ENCODE results near the gene DENND5B.
"Not testable (repeated sequence)": the region's sequence is repeated elsewhere in the genome, so short reads cannot be mapped to it uniquely, and the experiment has no call there.

DENND5B gene

GRCh38 chr12:31586728-31587127 lies 4.2 kb downstream of the DENND5B start:
- Mint-ChIP-seq H3K36me3 (ENCODE audit: insufficient read depth) (no peaks in the 10 kb centered on the region), H3K9me3 (peaks cover 5% of the 10 kb centered on the region), H3K27me3 (peaks cover 86% of the 10 kb centered on the region), H3K4me3 (no peak overlapping the region), H3K4me1 (peaks cover 13% of the 10 kb centered on the region), H3K27ac (ENCODE audit: low read depth) (no peak overlapping the region)
- ATAC-seq (replicated peaks; ENCODE audit: extremely low read depth, poor library complexity, severe bottlenecking) (no peak), DNase-seq (ENCODE audit: low spot score in 2 of 2) (no peak)

GRCh38 chr12:31585895-31586294 lies 5.0 kb downstream of the DENND5B start:
- Mint-ChIP-seq H3K4me3 (no peak overlapping the region), H3K4me1 (peaks cover 7% of the 10 kb centered on the region), H3K27ac (ENCODE audit: low read depth) (no peak overlapping the region), H3K9me3 (peaks cover 5% of the 10 kb centered on the region), H3K36me3 (ENCODE audit: insufficient read depth) (no peaks in the 10 kb centered on the region), H3K27me3 (peaks cover 83% of the 10 kb centered on the region)
- DNase-seq (ENCODE audit: low spot score in 2 of 2) (no peak), ATAC-seq (replicated peaks; ENCODE audit: extremely low read depth, poor library complexity, severe bottlenecking) (no peak)

- ATAC-seq (replicated peaks; ENCODE audit: extremely low read depth, poor library complexity, severe bottlenecking) (no peak), DNase-seq (ENCODE audit: low spot score in 2 of 2) (no peak)
- Mint-ChIP-seq H3K4me1 (peaks cover 7% of the 10 kb centered on the region), H3K36me3 (ENCODE audit: insufficient read depth) (no peaks in the 10 kb centered on the region), H3K9me3 (peaks cover 5% of the 10 kb centered on the region), H3K27me3 (peaks cover 83% of the 10 kb centered on the region), H3K27ac (ENCODE audit: low read depth) (no peak overlapping the region), H3K4me3 (no peak overlapping the region)
Measured at GRCh38 chr12:31585271-31585670, 5.7 kb downstream of the DENND5B start.

- ATAC-seq (replicated peaks; ENCODE audit: extremely low read depth, poor library complexity, severe bottlenecking) (no peak), DNase-seq (ENCODE audit: low spot score in 2 of 2) (no peak)
- H3K4me3 Mint-ChIP-seq = no peak overlapping the region
- peaks cover 79% of the 10 kb centered on the region for H3K27me3 Mint-ChIP-seq
- peaks cover 5% of the 10 kb centered on the region for H3K9me3 Mint-ChIP-seq
- H3K4me1 Mint-ChIP-seq = peaks cover 6% of the 10 kb centered on the region
- no peaks in the 10 kb centered on the region for H3K36me3 Mint-ChIP-seq (ENCODE audit: insufficient read depth)
- no peak overlapping the region for H3K27ac Mint-ChIP-seq (ENCODE audit: low read depth)
Measured at GRCh38 chr12:31584782-31585181, 6.2 kb downstream of the DENND5B start.

DNA sequence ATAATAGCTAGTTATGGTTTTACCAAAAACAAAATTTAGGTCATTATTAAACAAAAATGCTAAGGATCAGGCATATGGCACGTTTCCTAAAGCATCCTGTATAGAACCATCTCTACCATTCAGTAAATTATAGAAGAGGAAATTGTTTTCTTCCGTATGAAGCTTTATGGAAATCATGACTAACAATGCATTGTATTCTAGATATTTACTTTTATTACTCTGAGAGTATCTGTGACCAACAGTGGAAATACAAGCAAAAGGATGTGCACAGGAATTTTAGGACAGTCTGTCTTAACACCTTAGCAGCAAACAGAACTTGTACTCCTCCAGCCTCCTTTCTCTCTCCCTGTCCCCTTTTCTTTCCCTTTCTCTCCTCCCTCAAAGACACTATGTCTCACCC lies 7.1 kb downstream of the DENND5B start:
- H3K4me1 Mint-ChIP-seq = no peaks in the 10 kb centered on the region
- DNase-seq (ENCODE audit: low spot score in 2 of 2) (no peak), ATAC-seq (replicated peaks; ENCODE audit: extremely low read depth, poor library complexity, severe bottlenecking) (no peak)
- no peak overlapping the region for H3K4me3 Mint-ChIP-seq
- H3K9me3 Mint-ChIP-seq = peaks cover 5% of the 10 kb centered on the region
- H3K27ac Mint-ChIP-seq (ENCODE audit: low read depth) = no peak overlapping the region
- H3K27me3 Mint-ChIP-seq = peaks cover 70% of the 10 kb centered on the region
- no peaks in the 10 kb centered on the region for H3K36me3 Mint-ChIP-seq (ENCODE audit: insufficient read depth)

GRCh38 chr12:31582155-31582554 lies 8.8 kb downstream of the DENND5B start:
- Mint-ChIP-seq H3K36me3 (ENCODE audit: insufficient read depth) (no peaks in the 10 kb centered on the region), H3K27me3 (peaks cover 54% of the 10 kb centered on the region), H3K27ac (ENCODE audit: low read depth) (no peak overlapping the region), H3K9me3 (no peaks in the 10 kb centered on the region), H3K4me3 (no peak overlapping the region), H3K4me1 (no peaks in the 10 kb centered on the region)
- ATAC-seq (replicated peaks; ENCODE audit: extremely low read depth, poor library complexity, severe bottlenecking) (no peak), DNase-seq (ENCODE audit: low spot score in 2 of 2) (no peak)

DNA sequence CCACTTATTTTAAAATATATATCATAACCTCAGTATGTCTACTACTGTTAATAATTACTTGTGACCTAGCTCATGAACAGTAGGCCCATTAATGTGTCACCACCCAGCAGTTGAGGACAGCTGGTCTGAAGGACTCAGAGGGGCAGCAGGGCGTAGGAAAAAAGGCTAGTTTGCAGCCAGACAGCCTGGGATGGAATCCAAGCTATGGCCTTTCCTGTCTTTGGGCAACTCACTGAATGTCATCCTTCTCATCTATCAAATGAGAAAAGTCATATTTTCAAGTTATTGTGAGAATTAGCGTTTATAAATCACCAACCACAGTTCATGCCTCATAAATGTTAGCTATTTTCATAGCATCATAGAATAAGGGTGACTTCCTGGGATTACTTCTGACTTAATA lies 12.3 kb downstream of the DENND5B start:
- DNase-seq (ENCODE audit: low spot score in 2 of 2) = no peak
- no peaks in the 10 kb centered on the region for H3K4me1 Mint-ChIP-seq
- no peak for ATAC-seq (replicated peaks; ENCODE audit: extremely low read depth, poor library complexity, severe bottlenecking)
- no peak overlapping the region for H3K27ac Mint-ChIP-seq (ENCODE audit: low read depth)
- H3K9me3 Mint-ChIP-seq = no peaks in the 10 kb centered on the region
- peaks cover 40% of the 10 kb centered on the region for H3K27me3 Mint-ChIP-seq
- no peaks in the 10 kb centered on the region for H3K36me3 Mint-ChIP-seq (ENCODE audit: insufficient read depth)
- H3K4me3 Mint-ChIP-seq = no peak overlapping the region

DNA sequence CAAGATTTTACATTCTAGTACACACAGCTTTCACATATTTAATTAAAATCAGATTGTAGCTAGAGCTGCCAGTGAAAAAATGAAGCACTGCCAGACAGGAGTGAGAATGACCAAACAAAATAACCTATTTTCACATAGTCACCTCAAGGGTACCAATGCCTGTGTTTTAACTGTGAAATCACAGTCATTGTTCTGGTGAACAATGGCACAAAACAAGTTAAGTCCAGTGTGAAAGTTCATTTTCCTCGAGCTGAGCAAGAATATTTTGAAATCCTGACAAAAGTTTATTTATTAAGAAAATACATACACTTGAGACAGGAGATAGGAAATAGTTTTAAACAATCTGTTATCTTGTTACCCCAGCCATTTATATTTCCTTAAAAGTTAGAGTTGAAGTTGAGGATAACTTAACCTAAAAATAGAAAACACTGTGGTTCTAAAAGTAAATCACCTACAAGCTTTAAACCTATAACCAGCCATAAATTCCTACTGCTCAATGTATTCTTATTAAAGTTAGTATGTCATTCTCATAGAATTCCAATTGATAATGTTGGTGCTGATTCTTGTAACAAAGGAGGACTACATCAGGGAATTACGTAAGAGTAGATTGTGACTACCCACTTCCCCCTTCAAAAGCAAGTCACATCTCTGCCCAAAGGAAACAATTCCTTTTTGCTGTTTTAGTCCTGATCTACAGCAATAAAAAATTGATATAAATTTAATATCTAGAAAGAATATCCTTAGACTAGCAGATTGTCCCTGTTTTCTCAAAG lies 15.9 kb downstream of the DENND5B start:
- peaks cover 38% of the 10 kb centered on the region for H3K27me3 Mint-ChIP-seq
- no peak for ATAC-seq (replicated peaks; ENCODE audit: extremely low read depth, poor library complexity, severe bottlenecking)
- DNase-seq (ENCODE audit: low spot score in 2 of 2) = no peak
- no peak overlapping the region for H3K4me3 Mint-ChIP-seq
- H3K9me3 Mint-ChIP-seq = no peaks in the 10 kb centered on the region
- peaks cover 2% of the 10 kb centered on the region for H3K36me3 Mint-ChIP-seq (ENCODE audit: insufficient read depth)
- H3K27ac Mint-ChIP-seq (ENCODE audit: low read depth) = no peak overlapping the region
- H3K4me1 Mint-ChIP-seq = no peaks in the 10 kb centered on the region

DNA sequence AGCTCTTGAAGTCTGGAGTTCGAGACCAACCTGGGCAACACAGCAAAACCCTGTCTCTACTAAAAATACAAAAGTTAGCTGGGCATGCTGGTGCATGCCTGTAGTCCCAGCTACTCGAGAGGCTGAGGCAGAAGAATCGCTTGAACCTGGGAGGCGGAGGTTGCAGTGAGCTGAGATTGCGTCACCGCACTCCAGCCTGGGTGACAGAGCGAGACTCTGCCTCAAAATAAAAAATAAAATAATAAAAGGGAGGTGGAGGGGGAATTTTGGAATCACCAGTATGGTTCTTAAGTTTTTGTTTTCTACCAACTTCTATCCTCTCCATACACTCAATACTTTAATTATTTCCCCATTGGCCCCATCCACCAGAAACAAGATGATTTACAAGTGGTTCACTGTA lies 16.6 kb downstream of the DENND5B start:
- DNase-seq (ENCODE audit: low spot score in 2 of 2); H3K9me3 Mint-ChIP-seq; H3K4me1 Mint-ChIP-seq; H3K27ac Mint-ChIP-seq (ENCODE audit: low read depth); ATAC-seq (replicated peaks; ENCODE audit: extremely low read depth, poor library complexity, severe bottlenecking); H3K4me3 Mint-ChIP-seq; H3K36me3 Mint-ChIP-seq (ENCODE audit: insufficient read depth): not testable (repeated sequence)
- peaks cover 38% of the 10 kb centered on the region for H3K27me3 Mint-ChIP-seq

DNA sequence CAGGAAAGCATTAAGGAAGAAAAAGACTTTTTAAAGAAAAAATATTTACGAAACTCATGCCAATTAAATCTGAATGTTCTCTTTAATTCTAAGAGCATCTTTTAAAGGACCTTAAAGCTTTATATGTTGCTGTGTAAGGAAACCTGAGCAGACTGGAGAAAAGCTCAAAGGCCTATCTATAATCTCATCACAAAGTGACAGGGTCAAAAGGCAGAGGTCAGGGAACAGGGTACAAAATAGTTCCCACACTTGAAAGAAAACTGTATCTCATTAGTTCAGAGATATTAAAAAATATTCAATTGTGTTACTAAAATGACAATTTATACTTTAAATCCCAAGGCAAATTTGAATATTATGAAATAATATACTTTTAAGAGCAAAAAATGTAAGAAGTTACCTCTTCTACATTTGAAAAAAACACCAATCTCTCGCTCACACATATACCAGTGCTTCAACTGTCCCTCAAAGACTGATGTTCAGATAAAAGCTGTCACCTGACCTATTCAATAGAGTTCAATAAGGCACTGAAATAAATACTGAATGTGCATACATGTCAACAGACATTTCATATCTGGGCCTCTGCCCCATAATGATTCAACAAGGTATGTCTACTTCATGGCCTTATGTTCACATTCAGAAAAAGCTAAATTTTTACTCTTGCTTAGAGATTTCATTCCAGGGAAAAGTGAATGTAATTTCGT lies 17.9 kb downstream of the DENND5B start:
- DNase-seq (ENCODE audit: low spot score in 2 of 2) (no peak), ATAC-seq (replicated peaks; ENCODE audit: extremely low read depth, poor library complexity, severe bottlenecking) (no peak)
- Mint-ChIP-seq H3K27ac (ENCODE audit: low read depth) (no peak overlapping the region), H3K36me3 (ENCODE audit: insufficient read depth) (peaks cover 2% of the 10 kb centered on the region), H3K4me3 (no peak overlapping the region), H3K4me1 (no peaks in the 10 kb centered on the region), H3K27me3 (peaks cover 48% of the 10 kb centered on the region), H3K9me3 (no peaks in the 10 kb centered on the region)

GRCh38 chr12:31570880-31571279 lies 20.1 kb downstream of the DENND5B start:
- Mint-ChIP-seq H3K36me3 (ENCODE audit: insufficient read depth) (peaks cover 2% of the 10 kb centered on the region), H3K4me3 (no peak overlapping the region), H3K9me3 (no peaks in the 10 kb centered on the region), H3K4me1 (no peaks in the 10 kb centered on the region), H3K27ac (ENCODE audit: low read depth) (no peak overlapping the region), H3K27me3 (peaks cover 45% of the 10 kb centered on the region)
- no peak for ATAC-seq (replicated peaks; ENCODE audit: extremely low read depth, poor library complexity, severe bottlenecking)
- DNase-seq (ENCODE audit: low spot score in 2 of 2) = no peak

- DNase-seq (ENCODE audit: low spot score in 2 of 2); H3K36me3 Mint-ChIP-seq (ENCODE audit: insufficient read depth); H3K27ac Mint-ChIP-seq (ENCODE audit: low read depth); H3K9me3 Mint-ChIP-seq; H3K4me1 Mint-ChIP-seq; ATAC-seq (replicated peaks; ENCODE audit: extremely low read depth, poor library complexity, severe bottlenecking); H3K4me3 Mint-ChIP-seq: not testable (repeated sequence)
- H3K27me3 Mint-ChIP-seq = peaks cover 48% of the 10 kb centered on the region
Measured at GRCh38 chr12:31569517-31569916, 21.4 kb downstream of the DENND5B start.

DNA sequence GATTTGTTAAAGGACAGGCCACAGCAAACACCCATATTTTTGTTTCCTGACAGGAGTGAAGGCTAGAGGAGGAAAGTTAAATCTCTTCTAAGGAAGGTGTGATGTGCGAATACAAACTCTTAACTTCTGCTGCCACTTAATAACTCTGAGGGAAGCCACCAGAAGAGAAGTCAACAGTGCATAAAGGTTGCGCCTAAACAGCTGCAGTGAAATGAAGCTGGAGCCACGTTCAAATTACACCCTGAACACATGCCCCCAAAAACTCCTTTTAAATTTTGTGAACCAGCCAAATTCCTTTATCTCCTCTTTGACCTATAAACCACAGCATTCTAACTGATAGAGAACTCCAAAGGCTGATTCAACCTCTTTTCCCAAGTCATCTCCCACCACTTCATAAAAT lies 22.4 kb downstream of the DENND5B start:
- Mint-ChIP-seq H3K27ac (ENCODE audit: low read depth) (no peak overlapping the region), H3K36me3 (ENCODE audit: insufficient read depth) (peaks cover 2% of the 10 kb centered on the region), H3K4me1 (no peaks in the 10 kb centered on the region), H3K4me3 (no peak overlapping the region), H3K9me3 (no peaks in the 10 kb centered on the region), H3K27me3 (peaks cover 46% of the 10 kb centered on the region)
- DNase-seq (ENCODE audit: low spot score in 2 of 2) (no peak), ATAC-seq (replicated peaks; ENCODE audit: extremely low read depth, poor library complexity, severe bottlenecking) (no peak)
